HG03060 (cell line): Measurements from ENCODE around the gene PRDM15.

Experiments
- ATAC-seq: cut with Tn5 transposase; IDR thresholded peaks from one replicate; pipeline ENCODE4 v1.9.1; 2021; ENCODE audit warnings: low read depth, moderate number of reproducible peaks; ENCODE audit not compliant: unreplicated experiment

Gene PRDM15

GRCh38 chr21:41754479-41754891 is 124.7 kb downstream of the PRDM15 start:
- no peak for ATAC-seq

- no peak for ATAC-seq
Observed at GRCh38 chr21:41753006-41753898, 125.9 kb downstream of the PRDM15 start.

- no peak for ATAC-seq
Observed at GRCh38 chr21:41752231-41752681, 126.9 kb downstream of the PRDM15 start.

- no peak for ATAC-seq
Observed at GRCh38 chr21:41751611-41752011, 127.5 kb downstream of the PRDM15 start.

GRCh38 chr21:41750532-41751151 is 128.5 kb downstream of the PRDM15 start:
- no peak for ATAC-seq

GRCh38 chr21:41750051-41750450 is 129.1 kb downstream of the PRDM15 start:
- ATAC-seq = no peak

GRCh38 chr21:41749286-41749685 is 129.9 kb downstream of the PRDM15 start:
- no peak for ATAC-seq
